Adipocyte (in vitro differentiated cells): ENCODE results near the gene DAD1.
"Not testable (repeated sequence)": the region's sequence is repeated elsewhere in the genome, so short reads cannot be mapped to it uniquely, and the experiment has no call there.

Experiments
- DNase-seq: peaks from one replicate; pipeline ENCODE4 v3.0.0-alpha.2; 2015; ENCODE audit warnings: low read depth
- H3K27me3 ChIP-seq: replicated peaks from 2 replicates; pipeline ENCODE4 v1.7.0; 2013; ENCODE audit warnings: mild to moderate bottlenecking, low read length, moderate library complexity; ENCODE audit not compliant: control insufficient read depth, insufficient read depth
- H3K36me3 ChIP-seq: 2 replicates; pipeline ENCODE4 v1.7.0; 2013; ENCODE audit warnings: low read length, mild to moderate bottlenecking, moderate library complexity; ENCODE audit not compliant: control insufficient read depth, insufficient read depth, severe bottlenecking
- H3K4me1 ChIP-seq: 2 replicates; pipeline ENCODE4 v1.7.0; 2013; ENCODE audit warnings: mild to moderate bottlenecking, low read length, moderate library complexity; ENCODE audit not compliant: control insufficient read depth, insufficient read depth
- H3K4me3 ChIP-seq: 2 replicates; pipeline ENCODE4 v1.7.0; 2013; ENCODE audit warnings: mild to moderate bottlenecking, low read length, moderate library complexity
- H3K9ac ChIP-seq: 2 replicates; pipeline ENCODE4 v1.7.0; 2013; ENCODE audit warnings: mild to moderate bottlenecking, low read length, moderate library complexity
- H3K9me3 ChIP-seq: 2 replicates; pipeline ENCODE4 v1.7.0; 2013; ENCODE audit warnings: mild to moderate bottlenecking, low read length, moderate library complexity; ENCODE audit not compliant: control insufficient read depth

DAD1 gene

GRCh38 chr14:22566266-22566665 is 22.8 kb downstream of the DAD1 start:
- peaks cover 12% of the 10 kb centered on the region for H3K4me1 ChIP-seq
- H3K4me3 ChIP-seq, DNase-seq, H3K9me3 ChIP-seq, H3K9ac ChIP-seq, H3K27me3 ChIP-seq: not testable (repeated sequence)
- peaks cover 81% of the 10 kb centered on the region for H3K36me3 ChIP-seq

GRCh38 chr14:22565391-22565945 is 23.6 kb downstream of the DAD1 start:
- Histone ChIP-seq H3K27me3 (no peaks in the 10 kb centered on the region), H3K9me3 (no peaks in the 10 kb centered on the region), H3K9ac (no peak overlapping the region), H3K4me1 (peaks cover 4% of the 10 kb centered on the region), H3K36me3 (peaks cover 83% of the 10 kb centered on the region), H3K4me3 (no peak overlapping the region)
- DNase-seq = no peak

GRCh38 chr14:22564463-22564862 is 24.6 kb downstream of the DAD1 start:
- Histone ChIP-seq H3K27me3 (no peaks in the 10 kb centered on the region), H3K4me1 (no peaks in the 10 kb centered on the region), H3K9ac (no peak overlapping the region), H3K36me3 (peaks cover 74% of the 10 kb centered on the region), H3K4me3 (no peak overlapping the region), H3K9me3 (no peaks in the 10 kb centered on the region)
- no peak for DNase-seq

- Histone ChIP-seq H3K9me3 (no peaks in the 10 kb centered on the region), H3K4me1 (no peaks in the 10 kb centered on the region), H3K27me3 (no peaks in the 10 kb centered on the region), H3K9ac (no peak overlapping the region), H3K36me3 (peaks cover 69% of the 10 kb centered on the region), H3K4me3 (no peak overlapping the region)
- no peak for DNase-seq
Measured at GRCh38 chr14:22563987-22564386, 25.0 kb downstream of the DAD1 start.

GRCh38 chr14:22561661-22562579 is 27.1 kb downstream of the DAD1 start:
- peaks cover 51% of the 10 kb centered on the region for H3K36me3 ChIP-seq
- H3K27me3 ChIP-seq = no peaks in the 10 kb centered on the region
- H3K9ac ChIP-seq = no peak overlapping the region
- no peak overlapping the region for H3K4me3 ChIP-seq
- peaks cover 5% of the 10 kb centered on the region for H3K4me1 ChIP-seq
- DNase-seq = no peak
- H3K9me3 ChIP-seq = no peaks in the 10 kb centered on the region

GRCh38 chr14:22561366-22561660 is 27.7 kb downstream of the DAD1 start:
- Histone ChIP-seq H3K36me3 (peaks cover 46% of the 10 kb centered on the region), H3K9me3 (no peaks in the 10 kb centered on the region), H3K27me3 (no peaks in the 10 kb centered on the region), H3K9ac (no peak overlapping the region), H3K4me3 (no peak overlapping the region), H3K4me1 (peaks cover 5% of the 10 kb centered on the region)
- DNase-seq = no peak

- no peak overlapping the region for H3K4me3 ChIP-seq
- H3K9me3 ChIP-seq = no peaks in the 10 kb centered on the region
- no peak overlapping the region for H3K9ac ChIP-seq
- no peak for DNase-seq
- peaks cover 42% of the 10 kb centered on the region for H3K36me3 ChIP-seq
- H3K4me1 ChIP-seq = peaks cover 5% of the 10 kb centered on the region
- H3K27me3 ChIP-seq = no peaks in the 10 kb centered on the region
Measured at GRCh38 chr14:22560662-22561365, 28.2 kb downstream of the DAD1 start.

- Histone ChIP-seq H3K4me1 (peaks cover 11% of the 10 kb centered on the region), H3K9ac (no peak overlapping the region)
- no peak for DNase-seq
Measured at GRCh38 chr14:22559041-22559440, 30.0 kb downstream of the DAD1 start.

GRCh38 chr14:22558221-22558913 is 30.7 kb downstream of the DAD1 start:
- Histone ChIP-seq H3K4me1 (peaks cover 11% of the 10 kb centered on the region), H3K4me3 (no peak overlapping the region), H3K9ac (no peak overlapping the region), H3K36me3 (peaks cover 17% of the 10 kb centered on the region), H3K9me3 (no peaks in the 10 kb centered on the region), H3K27me3 (no peaks in the 10 kb centered on the region)
- DNase-seq = no peak

More at GRCh38 chr14:22559041-22559440, 30.0 kb downstream of the DAD1 start:
- peaks cover 24% of the 10 kb centered on the region for H3K36me3 ChIP-seq
- H3K9me3 ChIP-seq = no peaks in the 10 kb centered on the region
- H3K4me3 ChIP-seq = no peak overlapping the region
- no peaks in the 10 kb centered on the region for H3K27me3 ChIP-seq

GRCh38 chr14:22557846-22558220 is 31.2 kb downstream of the DAD1 start:
- Histone ChIP-seq H3K36me3 (peaks cover 13% of the 10 kb centered on the region), H3K9ac (peak overlapping the region; percentile 79), H3K9me3 (no peaks in the 10 kb centered on the region), H3K4me1 (peaks cover 11% of the 10 kb centered on the region), H3K4me3 (no peak overlapping the region), H3K27me3 (no peaks in the 10 kb centered on the region)
- DNase-seq = no peak
